HG02623 (cell line): ENCODE results near the gene NINJ2.

Source experiments
- ATAC-seq: cut with Tn5 transposase; IDR thresholded peaks from one replicate; pipeline ENCODE4 v1.9.1; 2021; ENCODE audit warnings: moderate library complexity; ENCODE audit not compliant: unreplicated experiment

Gene NINJ2

GRCh38 chr12:617304-617915 is 45.8 kb downstream of the NINJ2 start:
- ATAC-seq: no peak

GRCh38 chr12:615620-616019 is 47.6 kb downstream of the NINJ2 start:
- ATAC-seq: no peak

GRCh38 chr12:614411-614970 is 48.8 kb downstream of the NINJ2 start:
- ATAC-seq: no peak

GRCh38 chr12:613996-614395 is 49.2 kb downstream of the NINJ2 start:
- no peak for ATAC-seq

GRCh38 chr12:612886-613285 is 50.4 kb downstream of the NINJ2 start:
- no peak for ATAC-seq

- no peak for ATAC-seq
Measured at GRCh38 chr12:612293-612692, 51.0 kb downstream of the NINJ2 start.

- ATAC-seq: no peak
Measured at GRCh38 chr12:611721-612120, 51.5 kb downstream of the NINJ2 start.

- no peak for ATAC-seq
Measured at GRCh38 chr12:608921-609320, 54.3 kb downstream of the NINJ2 start.

GRCh38 chr12:608413-608812 is 54.8 kb downstream of the NINJ2 start:
- ATAC-seq: no peak

GRCh38 chr12:607541-608001 is 55.7 kb downstream of the NINJ2 start:
- no peak for ATAC-seq

GRCh38 chr12:604956-605355 is 58.3 kb downstream of the NINJ2 start:
- ATAC-seq: no peak

GRCh38 chr12:602700-603068 is 60.6 kb downstream of the NINJ2 start:
- ATAC-seq: no peak

- ATAC-seq: no peak
Measured at GRCh38 chr12:601976-602699, 61.1 kb downstream of the NINJ2 start.

- no peak for ATAC-seq
Measured at GRCh38 chr12:599756-600155, 63.5 kb downstream of the NINJ2 start.

- ATAC-seq: no peak
Measured at GRCh38 chr12:597926-598568, 65.2 kb downstream of the NINJ2 start.

GRCh38 chr12:593396-594270 is 69.6 kb downstream of the NINJ2 start:
- no peak for ATAC-seq

GRCh38 chr12:592024-592505 is 71.2 kb downstream of the NINJ2 start:
- ATAC-seq: no peak

- ATAC-seq: no peak
Measured at GRCh38 chr12:591167-592023, 71.8 kb downstream of the NINJ2 start.

- no peak for ATAC-seq
Measured at GRCh38 chr12:590206-590750, 73.0 kb downstream of the NINJ2 start.

- no peak for ATAC-seq
Measured at GRCh38 chr12:588646-589045, 74.6 kb downstream of the NINJ2 start.
